Sciatic nerve (tissue), 2 donors: Measurements from ENCODE around the gene FAIM. TPM values are rescaled to one million over a fixed set of nuclear protein-coding genes. Genes with fewer than 3 reads are reported as not detected.
"Not testable (repeated sequence)": the region's sequence is repeated elsewhere in the genome, so short reads cannot be mapped to it uniquely, and the experiment has no call there.

Experiments used
- ATAC-seq: fragments of 200-7000 bp; cut with Tn5 transposase; one replicate; pipeline ENCODE4 v1.9.1; 2020; ENCODE audit warnings: mild to moderate bottlenecking, moderate library complexity
- DNase-seq: peaks from one replicate; pipeline ENCODE4 v3.0.0-alpha.2; 2020; ENCODE audit warnings: low spot score
- intact Hi-C: fragments of 100-400 bp; cut with DNase I; formaldehyde crosslinking; loops from one replicate; pipeline ENCODE4 v1.14.2; 2022
- total RNA-seq: library from RNA; stranded (reverse); fragmentation: NEBNext Ultra II Directional; extraction: Animal tissue kit (Norgen Biotek cat#: 25700); gene quantifications from one replicate; pipeline ENCODE4 v1.2.1, GENCODE V29; 2021
- donor health status: DM: no; HTN: no; CAD: no.
- donor health status: DM: no; HTN: no; CAD: no.

FAIM gene
- total RNA-seq, 1 donor from 2014 or later: 10.4 TPM

DNA sequence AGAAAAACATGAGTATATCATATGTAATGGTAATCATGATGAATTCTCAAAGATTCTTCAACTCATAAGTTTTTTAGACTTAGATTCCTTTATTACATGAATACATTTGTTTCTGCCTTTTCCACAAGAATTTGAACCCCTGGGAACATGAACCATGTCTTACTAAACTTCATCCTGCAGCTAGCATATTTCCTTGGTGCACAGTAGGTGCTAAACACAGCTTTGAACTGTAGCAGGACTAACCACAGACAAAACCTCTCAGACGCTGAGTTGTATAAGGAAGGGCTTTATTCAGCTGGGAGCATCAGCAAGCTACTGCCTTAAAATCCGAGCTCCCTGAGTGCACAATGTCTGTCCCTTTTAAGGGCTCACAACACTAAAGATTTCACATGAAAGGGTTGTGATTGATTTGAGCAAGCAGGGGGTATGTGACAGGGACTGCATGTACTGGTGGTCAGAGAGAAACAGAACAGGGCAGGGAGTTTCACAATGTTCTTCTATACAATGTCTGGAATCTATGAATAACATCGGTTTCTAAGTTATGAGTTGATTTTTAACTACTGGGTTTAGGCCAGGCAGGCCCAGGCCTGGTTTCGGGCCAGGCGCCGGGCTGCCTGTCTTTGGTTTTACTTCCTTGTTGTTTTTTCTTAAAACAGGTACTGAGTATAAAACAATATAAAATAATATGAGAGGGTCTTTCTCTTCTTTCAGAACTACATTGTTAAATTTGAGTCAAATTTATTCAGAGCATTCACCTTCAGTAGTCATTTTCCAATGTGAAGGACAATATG, 11.2 kb upstream of the FAIM start:
- intact Hi-C loops, ATAC-seq, DNase-seq: not testable (repeated sequence)

GRCh38 chr3:138598534-138598933, 10.0 kb upstream of the FAIM start:
- DNase-seq (no peak), ATAC-seq (no peak)
- intact Hi-C loops: no loop called here

DNA sequence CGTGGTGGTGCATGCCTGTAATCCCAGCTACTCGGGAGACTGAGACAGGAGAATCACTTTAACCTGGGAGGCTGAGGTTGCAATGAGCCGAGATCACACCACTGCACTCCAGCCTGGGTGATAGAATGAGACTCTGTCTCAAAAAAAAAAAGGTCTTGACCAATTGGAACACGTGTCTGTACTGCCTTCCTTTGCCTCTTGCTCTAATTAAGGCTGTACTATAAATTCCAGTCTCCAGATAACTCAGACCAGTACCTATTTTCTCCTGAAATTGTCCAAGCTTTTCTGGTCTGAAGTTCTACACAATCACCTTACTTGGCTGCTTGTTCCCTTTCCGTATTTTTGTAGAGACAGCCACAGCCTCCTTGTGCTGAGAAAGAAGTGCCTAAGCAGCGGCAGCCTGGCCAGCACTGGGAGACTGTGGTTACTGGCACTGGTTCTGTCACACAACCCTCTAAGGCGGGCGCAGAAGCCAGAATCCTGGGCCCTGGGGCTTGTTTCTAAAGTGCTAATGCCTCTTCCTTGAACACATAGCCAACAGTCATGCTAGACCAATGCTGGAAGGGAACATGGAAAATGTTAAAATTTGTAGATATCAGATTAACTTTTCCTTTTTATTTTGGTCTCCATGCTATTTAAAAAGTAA, 8.3 kb upstream of the FAIM start:
- no peak for DNase-seq
- ATAC-seq: peak; percentile 49

GRCh38 chr3:138601661-138602060, 6.9 kb upstream of the FAIM start:
- DNase-seq, intact Hi-C loops, ATAC-seq: not testable (repeated sequence)

More for the DNA sequence above, 8.3 kb upstream of the FAIM start:
- intact Hi-C loops: no loop called here

GRCh38 chr3:138604106-138604595, 4.4 kb upstream of the FAIM start:
- DNase-seq, ATAC-seq: not testable (repeated sequence)

GRCh38 chr3:138609898-138610266, 1.3 kb downstream of the FAIM start:
- DNase-seq (no peak), ATAC-seq (no peak)
- intact Hi-C loops: no loop called here

More at GRCh38 chr3:138604106-138604595, 4.4 kb upstream of the FAIM start:
- intact Hi-C loops: not testable (repeated sequence)

DNA sequence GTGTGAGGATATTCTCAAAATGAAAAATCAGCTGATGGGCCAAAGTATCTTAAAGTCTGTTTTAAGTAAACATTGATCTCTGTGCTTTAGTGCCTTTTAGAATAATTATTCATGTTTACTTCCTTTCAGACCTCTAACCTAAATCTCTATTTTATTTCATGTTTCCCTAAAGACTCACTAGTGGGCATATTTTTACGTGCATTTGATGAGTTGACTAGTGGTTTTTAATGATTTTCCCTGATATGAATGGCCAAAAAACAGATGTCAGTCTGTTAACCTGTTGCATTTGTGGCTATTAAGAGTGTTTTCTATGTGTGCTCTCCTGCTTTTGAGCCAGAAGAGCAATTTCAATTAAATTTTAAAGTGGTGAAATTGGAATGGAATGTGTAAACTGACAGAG, 6.9 kb downstream of the FAIM start:
- intact Hi-C loops: no loop called here
- no peak for ATAC-seq
- no peak for DNase-seq

GRCh38 chr3:138620431-138620830, 11.9 kb downstream of the FAIM start:
- DNase-seq (no peak), ATAC-seq (no peak)
- intact Hi-C loops: no loop called here

DNA sequence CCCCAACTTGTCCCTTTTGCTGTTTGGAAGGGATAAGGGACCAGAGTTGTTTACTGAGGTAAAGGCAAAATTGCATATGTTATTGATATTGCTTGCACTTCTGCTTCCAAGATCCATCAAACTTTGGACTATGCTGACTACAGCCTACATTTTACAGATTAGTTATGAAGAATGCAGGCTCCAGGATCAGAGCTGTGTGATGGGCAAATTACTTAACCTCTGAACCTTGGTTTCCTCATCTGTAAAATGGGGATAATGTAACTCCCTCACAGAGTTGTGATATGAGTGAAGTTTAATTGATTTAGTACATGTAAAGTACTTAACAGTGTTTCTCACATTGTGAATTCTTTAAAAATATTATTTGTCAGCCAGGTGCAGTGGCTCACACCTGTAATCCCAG, 15.9 kb downstream of the FAIM start:
- intact Hi-C loops: no loop called here
- no peak for ATAC-seq

DNA sequence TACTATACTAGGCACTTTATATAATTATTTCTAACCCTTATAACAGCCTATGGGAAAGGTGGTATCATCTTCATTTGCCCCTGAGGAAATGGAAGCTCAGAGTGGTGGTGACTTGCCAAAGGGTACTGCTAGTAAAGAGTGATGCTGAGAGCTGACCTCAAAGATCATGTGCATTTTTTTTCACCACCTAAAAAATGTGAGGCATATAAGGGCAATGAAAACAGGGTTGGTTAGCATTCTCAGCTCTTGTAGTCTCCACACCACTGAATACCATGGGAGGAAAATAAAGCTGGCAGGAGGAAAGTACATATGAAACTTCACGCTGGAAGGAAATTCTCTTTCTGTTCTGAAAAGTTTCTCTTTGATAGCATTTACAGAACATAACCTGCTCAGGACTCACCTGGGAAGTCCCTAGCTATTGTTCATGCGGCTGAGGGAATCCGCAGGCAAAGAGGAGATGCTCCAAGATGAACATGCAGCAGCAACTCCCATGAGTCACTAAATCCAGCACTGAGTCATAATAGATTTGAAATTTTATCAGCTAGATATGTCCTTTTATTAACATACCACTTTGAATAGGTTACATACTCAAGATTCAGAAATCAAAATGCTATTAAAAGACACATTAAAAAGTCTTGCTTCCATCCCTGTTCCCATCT, 17.3 kb downstream of the FAIM start:
- intact Hi-C loops: no loop called here
- no peak for ATAC-seq
- no peak for DNase-seq

More for the DNA sequence above, 15.9 kb downstream of the FAIM start:
- DNase-seq: no peak

- intact Hi-C loops: no loop called here
- DNase-seq: no peak
- ATAC-seq: no peak
Measured at GRCh38 chr3:138629526-138629925, 21.0 kb downstream of the FAIM start.

GRCh38 chr3:138638641-138639040, 30.1 kb downstream of the FAIM start:
- intact Hi-C loops: no loop called here
- no peak for DNase-seq
- peak; percentile 70 for ATAC-seq

GRCh38 chr3:138640537-138640936, 32.0 kb downstream of the FAIM start:
- no peak for DNase-seq
- intact Hi-C loops: no loop called here
- no peak for ATAC-seq

DNA sequence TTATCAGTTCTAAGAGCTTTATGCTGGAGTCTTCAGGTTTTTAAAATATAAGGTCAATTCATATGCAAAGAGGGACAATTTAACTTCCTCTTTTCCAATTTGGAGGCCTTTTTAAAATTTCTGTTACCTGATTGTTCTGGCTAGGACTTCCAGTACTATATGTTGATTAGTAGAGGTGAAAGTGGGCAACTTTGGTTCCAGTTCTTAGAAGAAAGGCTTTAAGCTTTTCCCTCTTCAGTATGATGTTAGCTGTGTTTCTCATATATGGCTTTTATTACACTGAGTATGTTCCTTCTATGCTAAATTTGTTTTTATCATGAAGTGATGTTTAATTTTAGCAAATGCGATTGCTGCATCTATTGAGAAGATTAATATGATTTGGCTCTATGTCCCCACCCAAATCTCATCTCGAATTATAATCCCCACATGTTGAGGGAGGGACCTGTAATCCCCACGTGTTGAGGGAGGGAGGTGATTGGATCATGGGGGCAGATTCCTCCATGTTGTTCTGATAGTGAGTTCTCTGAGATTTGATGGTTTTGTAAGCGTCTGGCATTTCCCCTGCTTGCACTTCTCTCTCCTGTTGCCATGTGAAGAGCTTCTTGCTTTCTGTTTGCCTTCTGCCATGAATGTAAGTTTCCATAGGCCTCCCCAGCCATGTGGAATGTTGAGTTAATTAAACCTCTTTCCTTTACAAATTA, 33.8 kb downstream of the FAIM start:
- intact Hi-C loops: no loop called here
- no peak for ATAC-seq
- DNase-seq: no peak

DNA sequence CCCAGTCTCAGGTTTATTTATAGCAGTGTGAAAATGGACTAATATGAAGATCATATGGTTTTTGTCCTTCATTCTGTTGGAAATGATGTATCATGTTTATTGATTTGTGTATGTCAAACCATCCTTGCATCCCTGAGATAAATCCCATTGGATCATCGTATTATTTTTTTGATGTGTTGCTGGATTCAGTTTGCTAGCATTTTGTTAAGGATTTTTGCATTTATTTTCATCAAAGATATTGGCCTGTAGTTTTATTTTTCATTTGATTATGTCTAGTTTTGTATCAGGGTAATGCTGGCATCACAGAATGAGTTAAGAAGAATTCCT, 34.3 kb downstream of the FAIM start:
- DNase-seq: no peak
- intact Hi-C loops: no loop called here
- ATAC-seq: no peak

GRCh38 chr3:138646008-138646407, 37.4 kb downstream of the FAIM start:
- intact Hi-C loops: no loop called here
- ATAC-seq: no peak

GRCh38 chr3:138646513-138646912, 37.9 kb downstream of the FAIM start:
- no peak for ATAC-seq
- intact Hi-C loops: no loop called here
- no peak for DNase-seq

More at GRCh38 chr3:138646008-138646407, 37.4 kb downstream of the FAIM start:
- no peak for DNase-seq

DNA sequence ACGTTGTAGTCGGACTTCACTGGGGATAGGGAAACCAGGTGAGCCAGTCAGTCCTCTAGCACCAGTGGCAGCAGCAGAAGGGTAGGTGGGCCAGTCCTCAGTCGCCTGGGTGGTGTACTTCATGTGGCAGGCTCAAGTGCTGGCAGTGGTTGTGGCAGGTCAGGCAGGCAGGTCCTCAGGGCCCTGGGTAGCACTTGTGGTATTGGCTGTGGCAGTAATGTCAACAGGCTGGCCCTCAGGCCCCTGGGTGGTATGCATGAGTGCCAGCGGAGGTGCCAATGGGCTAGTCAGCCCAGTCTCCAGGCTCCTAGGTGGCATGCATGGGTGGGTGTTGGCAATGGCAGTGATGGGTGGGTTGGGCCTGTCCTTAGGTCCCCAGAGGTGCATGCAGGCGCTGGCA, 40.6 kb downstream of the FAIM start:
- ATAC-seq: no peak
- intact Hi-C loops: no loop called here
- no peak for DNase-seq

GRCh38 chr3:138653567-138653966, 45.0 kb downstream of the FAIM start:
- no peak for DNase-seq
- ATAC-seq: no peak
- intact Hi-C loops: no loop called here
